GM21723 (cell line): ENCODE results near the gene ZSCAN20.

ENCODE experiments used
- ATAC-seq: cut with Tn5 transposase; IDR thresholded peaks from one replicate; pipeline ENCODE4 v1.9.1; 2021; ENCODE audit warnings: mild to moderate bottlenecking, moderate library complexity; ENCODE audit not compliant: unreplicated experiment

The ZSCAN20 gene

GRCh38 chr1:33443080-33443704 lies 29.3 kb upstream of the ZSCAN20 start:
- ATAC-seq, result no peak

GRCh38 chr1:33443705-33444180 lies 28.7 kb upstream of the ZSCAN20 start:
- ATAC-seq, result no peak

- no peak for ATAC-seq
Observed at GRCh38 chr1:33445108-33445507, 27.3 kb upstream of the ZSCAN20 start.

- no peak for ATAC-seq
Observed at GRCh38 chr1:33446590-33446989, 25.9 kb upstream of the ZSCAN20 start.

DNA sequence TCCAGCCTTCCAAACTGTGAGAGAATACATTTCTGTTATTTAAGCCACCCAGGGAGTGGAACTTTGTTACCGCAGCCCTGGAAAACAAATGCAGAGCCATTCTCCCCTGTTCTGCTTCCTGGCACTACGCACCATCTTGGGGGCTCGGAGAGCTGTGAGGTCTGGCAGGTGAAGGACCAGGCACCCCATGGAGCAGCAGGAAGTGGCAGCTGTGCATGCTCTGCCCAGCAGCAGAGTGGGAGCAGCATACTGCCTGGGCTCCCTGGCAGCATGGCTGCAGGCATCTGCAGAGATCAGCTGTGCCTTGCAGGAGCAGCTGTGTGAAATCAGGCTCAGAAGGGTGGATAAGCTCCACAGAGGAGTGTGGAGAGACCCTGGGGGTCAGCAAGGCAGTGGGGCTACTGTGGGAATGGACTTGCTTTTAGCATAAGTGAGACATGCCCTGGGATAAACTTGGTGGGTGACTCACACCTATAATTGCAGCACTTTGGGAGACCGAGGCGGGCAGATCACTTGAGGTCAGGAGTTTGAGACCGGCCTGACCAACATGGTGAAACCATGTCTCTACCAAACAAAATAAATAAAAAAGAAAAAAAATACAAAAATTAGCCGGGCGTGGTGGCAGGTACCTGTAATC lies 17.7 kb upstream of the ZSCAN20 start:
- ATAC-seq, result no peak

DNA sequence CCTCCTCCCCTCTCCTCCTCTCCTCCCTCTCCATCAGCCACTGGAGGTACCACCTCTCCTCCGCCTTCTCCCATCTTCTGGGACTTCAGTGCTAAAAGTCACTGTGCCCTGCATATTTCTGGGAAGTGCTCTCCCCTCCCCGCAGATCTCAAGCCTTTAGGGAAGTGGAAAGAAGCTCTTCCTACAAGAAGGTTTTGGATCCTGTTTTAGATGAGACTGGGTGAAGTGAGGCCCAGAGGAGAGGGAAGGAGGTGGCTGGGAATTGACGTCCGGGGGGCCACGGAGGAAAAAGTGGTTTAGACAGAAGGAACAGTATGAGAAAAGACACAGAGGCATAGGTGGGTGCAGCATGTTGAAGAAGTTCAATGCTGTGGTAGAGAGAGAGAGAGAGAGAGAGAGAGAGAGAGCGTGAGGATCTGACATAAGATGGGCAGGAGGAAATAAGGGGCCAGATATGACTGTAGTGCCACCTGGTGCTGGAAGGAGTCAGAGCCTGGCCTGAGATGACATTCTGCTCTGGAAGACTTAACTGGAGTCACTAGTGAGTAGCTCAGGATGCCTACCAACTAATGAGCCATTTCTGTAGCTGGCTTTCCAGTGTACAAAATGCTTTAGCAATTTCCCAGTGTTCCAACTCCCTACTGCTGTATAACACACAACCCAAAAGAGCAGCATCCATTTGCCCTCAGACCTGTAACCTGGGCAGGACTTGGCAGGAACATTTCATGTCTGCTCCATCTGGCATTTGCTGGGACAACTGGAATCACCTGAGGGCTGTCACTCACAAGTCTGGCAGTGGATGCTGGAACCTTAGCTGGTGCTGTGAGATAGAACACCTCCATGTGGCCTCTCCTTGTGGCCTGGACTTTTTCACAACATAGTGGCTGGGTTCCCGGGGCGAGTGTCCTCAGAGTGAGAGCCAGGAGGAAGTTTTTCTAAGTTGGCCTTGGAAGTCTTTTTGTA lies 16.6 kb upstream of the ZSCAN20 start:
- ATAC-seq, result no peak

GRCh38 chr1:33456502-33456886 lies 16.0 kb upstream of the ZSCAN20 start:
- no peak for ATAC-seq

- no peak for ATAC-seq
Observed at GRCh38 chr1:33459691-33460090, 12.8 kb upstream of the ZSCAN20 start.

DNA sequence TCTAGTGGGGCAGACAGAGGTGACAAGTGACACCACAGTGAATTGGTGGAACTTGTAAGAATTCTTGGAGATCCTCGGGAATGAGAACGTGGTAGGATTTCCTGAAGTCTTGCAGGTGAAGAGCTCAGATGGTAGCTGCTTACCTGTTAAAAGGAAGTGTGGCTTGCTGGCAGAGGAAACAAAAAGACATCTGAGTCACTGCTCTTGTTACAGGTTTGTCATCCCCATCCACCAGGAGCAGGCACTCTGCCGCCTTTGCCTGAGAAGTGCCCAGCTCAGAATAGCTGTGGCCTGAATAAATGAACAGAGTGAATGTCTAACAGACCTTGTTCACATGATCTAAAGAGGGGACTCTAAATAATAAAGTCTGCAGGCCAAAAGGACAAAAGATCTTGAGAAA lies 12.3 kb upstream of the ZSCAN20 start:
- ATAC-seq, result no peak

GRCh38 chr1:33460947-33461629 lies 11.4 kb upstream of the ZSCAN20 start:
- peak; percentile 78 for ATAC-seq

- ATAC-seq, result no peak
Observed at GRCh38 chr1:33462405-33463164, 9.9 kb upstream of the ZSCAN20 start.

DNA sequence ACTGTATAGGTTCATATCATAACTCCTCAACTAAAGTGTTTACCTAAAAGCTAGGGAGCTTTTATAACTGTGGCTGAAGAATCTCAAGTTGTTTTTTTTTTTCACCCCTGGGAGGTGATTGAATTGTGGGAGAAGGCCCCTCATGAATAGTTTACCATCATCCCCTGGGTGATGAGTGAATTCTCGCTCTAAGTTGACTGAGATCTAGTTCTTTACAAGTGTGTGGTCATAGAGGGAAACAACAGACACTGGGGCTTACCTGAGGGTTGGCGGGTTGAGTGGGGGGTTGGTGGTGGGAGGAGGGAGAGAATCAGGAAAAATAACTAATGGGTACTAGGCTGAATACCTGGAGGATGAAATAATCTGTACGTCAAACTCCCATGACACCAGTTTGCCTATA lies 7.9 kb upstream of the ZSCAN20 start:
- ATAC-seq, result no peak

DNA sequence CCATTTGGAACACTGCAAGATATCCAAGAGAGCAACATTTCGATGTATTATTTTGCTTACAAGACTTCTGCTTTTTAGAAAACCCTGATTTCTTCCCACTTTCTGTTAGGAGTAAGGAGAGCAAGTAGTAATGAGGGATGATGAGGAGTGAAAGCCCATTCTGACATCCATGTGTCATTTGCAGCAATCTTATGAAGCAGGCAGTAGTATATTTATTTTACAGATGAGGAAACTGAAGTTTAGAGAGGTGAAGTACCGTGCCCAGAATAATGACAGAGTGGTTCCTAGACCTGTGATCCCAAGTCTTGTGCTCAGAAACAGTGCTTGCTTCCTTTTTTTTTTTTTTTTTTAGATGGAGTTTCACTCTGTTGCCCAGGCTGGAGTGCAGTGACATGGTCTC lies 7.1 kb upstream of the ZSCAN20 start:
- no peak for ATAC-seq

GRCh38 chr1:33466159-33466558 lies 6.3 kb upstream of the ZSCAN20 start:
- ATAC-seq, result no peak

GRCh38 chr1:33468011-33468410 lies 4.4 kb upstream of the ZSCAN20 start:
- no peak for ATAC-seq

DNA sequence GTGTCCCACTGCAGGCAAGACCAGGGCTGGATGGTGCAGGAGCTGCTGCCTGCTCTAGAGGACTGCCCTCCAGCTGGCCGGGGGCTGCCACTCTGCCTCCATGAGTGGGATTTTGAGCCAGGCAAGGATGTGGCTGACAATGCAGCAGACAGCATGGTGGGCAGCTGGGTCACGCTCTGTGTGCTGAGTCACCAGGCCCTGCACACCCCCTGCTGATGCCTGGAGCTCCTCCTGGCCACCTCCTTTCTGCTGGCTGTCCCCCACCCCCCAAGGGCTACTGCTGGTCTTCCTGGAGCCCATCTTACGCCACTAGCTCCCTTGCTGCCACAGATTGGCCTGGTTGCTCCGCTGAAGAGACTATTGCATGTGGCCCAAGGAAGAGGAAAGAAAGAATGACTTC lies 3.9 kb upstream of the ZSCAN20 start:
- ATAC-seq, result no peak

GRCh38 chr1:33468967-33469366 lies 3.5 kb upstream of the ZSCAN20 start:
- no peak for ATAC-seq

GRCh38 chr1:33469691-33470090 lies 2.8 kb upstream of the ZSCAN20 start:
- no peak for ATAC-seq

DNA sequence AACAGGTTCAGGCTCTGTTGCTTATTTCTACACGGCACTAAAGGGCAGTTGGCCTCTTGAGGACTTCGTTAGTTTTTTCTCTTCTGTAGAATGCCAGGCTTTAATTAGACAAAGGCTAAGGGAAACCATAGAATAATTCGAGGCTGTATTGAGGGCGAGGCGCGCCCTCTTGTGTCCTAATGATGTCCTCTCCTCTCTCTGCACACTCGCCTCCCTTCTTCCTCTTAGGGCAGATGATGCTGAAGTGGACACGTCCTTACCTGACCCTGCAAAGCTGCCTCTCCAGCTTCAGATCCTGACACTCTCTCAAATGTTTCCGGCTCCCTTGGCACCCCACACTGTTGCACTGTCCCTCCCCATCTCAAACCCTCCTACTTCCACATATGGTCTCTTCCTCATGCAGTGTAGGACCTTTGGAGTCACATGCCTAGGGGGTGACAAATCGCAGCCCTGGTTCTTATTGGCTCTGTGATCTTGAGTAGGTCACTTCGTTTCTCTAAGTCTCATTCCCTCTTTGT lies 1.9 kb upstream of the ZSCAN20 start:
- peak; percentile 56 for ATAC-seq

GRCh38 chr1:33471416-33471815 lies 1.0 kb upstream of the ZSCAN20 start:
- ATAC-seq, result no peak
